ENCODE results near the gene CCNH. TPM values are rescaled to one million over a fixed set of nuclear protein-coding genes. Genes with fewer than 3 reads are reported as not detected.

Gene CCNH
- total RNA-seq, 1 experiment from 2014 or later = 38.3 TPM

DNA sequence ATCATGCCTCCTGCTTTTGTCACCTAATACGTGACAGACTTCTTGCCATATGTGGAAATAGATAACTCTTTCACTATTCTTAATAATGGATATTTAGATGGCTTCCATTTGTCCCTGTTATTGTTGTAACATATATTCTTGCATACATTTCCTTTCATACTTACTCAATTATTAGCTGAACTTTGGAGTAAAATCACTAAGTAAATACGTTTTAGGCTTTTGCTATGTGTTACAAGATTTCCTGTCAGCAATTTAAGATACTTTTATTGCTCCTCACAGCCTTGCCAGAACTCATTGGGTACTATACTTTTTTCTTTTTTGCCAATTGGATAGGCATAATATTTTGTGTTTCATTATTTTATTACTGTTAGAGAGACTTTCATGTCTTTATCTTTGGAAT is 26.9 kb downstream of the CCNH start:
- Histone ChIP-seq H3K4ac (ENCODE audit: low read depth, low read length) (no peak overlapping the region), H2BK120ac (ENCODE audit: low read depth, low read length, poor library complexity, severe bottlenecking) (no peak overlapping the region), H2BK12ac (ENCODE audit: insufficient read length, low read depth, low read length) (no peak overlapping the region), H2BK20ac (ENCODE audit: low read depth, low read length, poor library complexity, severe bottlenecking) (no peak overlapping the region), H3K23ac (ENCODE audit: insufficient read length, low read depth, low read length) (no peak overlapping the region), H3K18ac (ENCODE audit: insufficient read length, low read depth, low read length) (no peak overlapping the region), H4K8ac (replicated peaks; ENCODE audit: insufficient read length, low read depth, low read length) (no peak overlapping the region), H3K27ac (ENCODE audit: insufficient read length, low read depth, low read length) (no peak overlapping the region), H3K79me1 (ENCODE audit: insufficient read depth, low read depth, low read length, poor library complexity, severe bottlenecking) (no peaks in the 10 kb centered on the region), H4K91ac (ENCODE audit: insufficient read length, low read depth, low read length) (no peak overlapping the region), H3K14ac (ENCODE audit: insufficient read depth, low read length) (no peak overlapping the region), H4K5ac (ENCODE audit: insufficient read length, low read depth, low read length) (no peak overlapping the region), H3T11ph (ENCODE audit: low read length) (no peak overlapping the region), H3K9me3 (ENCODE audit: control insufficient read depth, low read depth, low read length) (no peaks in the 10 kb centered on the region), H3K79me2 (ENCODE audit: insufficient read depth, low read length) (no peaks in the 10 kb centered on the region), H3K23me2 (ENCODE audit: insufficient read length, low read depth, low read length, poor library complexity, severe bottlenecking) (no peaks in the 10 kb centered on the region), H3K9ac (ENCODE audit: extremely low read depth, insufficient read length, low read length) (no peak overlapping the region), H3K4me1 (ENCODE audit: insufficient read depth, low read length) (no peaks in the 10 kb centered on the region), H2AK5ac (ENCODE audit: insufficient read length, low read length) (no peak overlapping the region), H4K20me1 (ENCODE audit: control insufficient read depth, insufficient read depth, insufficient read length) (no peaks in the 10 kb centered on the region), H3K4me2 (ENCODE audit: insufficient read depth, insufficient read length, low read length) (no peak overlapping the region), H2AFZ (ENCODE audit: low read length) (no peak overlapping the region), H2BK15ac (ENCODE audit: low read depth, low read length) (no peak overlapping the region), H2BK5ac (ENCODE audit: insufficient read length, low read length) (no peak overlapping the region), H3K27me3 (ENCODE audit: insufficient read depth, low read length) (no peaks in the 10 kb centered on the region), H3K56ac (ENCODE audit: insufficient read length, low read depth, low read length) (no peak overlapping the region)
- no peak for TF ChIP-seq CTCF (conservative IDR thresholded peaks at IDR 0.05)
- DNase-seq = no peak
- Mint-ChIP-seq H3K36me3 (ENCODE audit: insufficient read depth in 1 of 3, low read depth in 3 of 3) (peaks cover 10 to 44% (median 38%) of the 10 kb centered on the region in 3 experiments; a peak in 6 of 7 replicates), H3K27ac (no peak overlapping the region), H3K4me3 (no peak overlapping the region), H3K27me3 (ENCODE audit: low read depth) (no peaks in the 10 kb centered on the region), H3K4me1 (no peaks in the 10 kb centered on the region), H3K9me3 (no peaks in the 10 kb centered on the region)
- WGBS (ENCODE audit: extremely low coverage, insufficient read length, low lambda C conversion rate) = no CpG with 5 or more reads among the region's 2 CpGs

All from H9 (cell line).